ENCODE measurements around the gene SPRED2.

- TF ChIP-seq POLR2A (IDR thresholded peaks at IDR 0.05; ENCODE audit: low read length) (peak; percentile 16), GATA1 (IDR thresholded peaks at IDR 0.05; ENCODE audit: low read depth, low read length) (no peak)
Observed at GRCh38 chr2:65435625-65436168, 3.3 kb upstream of the SPRED2 start.
